HepG2 (cell line): ENCODE results near the gene PRKAG1. TPM values are rescaled to one million over a fixed set of nuclear protein-coding genes. Genes with fewer than 3 reads are reported as not detected.

Experiments used
- ATAC-seq: fragments of 200-7000 bp; cut with Tn5 transposase; 3 replicates; pipeline ENCODE4 v1.9.1; 2020; ENCODE audit warnings: mild to moderate bottlenecking, moderate library complexity
- BruUV-seq: library from RNA; stranded (reverse); fragments of 400-500 nt; replicated peaks from 2 replicates; lab custom pipeline; 2021; lab: Mats Ljungman, UMichigan
- CTCF ChIA-PET: fragments of 300-600 bp; formaldehyde crosslinking; extraction: SDS; loops from one replicate; lab custom pipeline; 2021; ENCODE audit warnings: low total read pairs, inconsistent platforms, low intra/inter-chr PET ratio; lab: Yijun Ruan, JAX
- POLR2A ChIA-PET: fragments of 350-600 bp; sonication (Branson Sonifier 250); formaldehyde crosslinking; loops from one replicate; lab custom pipeline; 2020; ENCODE audit warnings: antibody characterized with exemption, inconsistent platforms; lab: Yijun Ruan, JAX
- DNase-seq: peaks from one replicate; pipeline ENCODE4 v3.0.0-alpha.2; 2015; ENCODE audit warnings: low spot score
- FAIRE-seq: peaks from 3 replicates; lab custom pipeline; 2011; peaks lifted over from hg19 to GRCh38; lab: Jason Lieb, UNC
- H2AFZ ChIP-seq: one replicate; pipeline ENCODE4 v1.6.1; 2011; ENCODE audit warnings: low read length, inconsistent platforms
- H3K27ac ChIP-seq: fragments of 300-600 bp; 3 replicates; pipeline ENCODE4 v1.8.0; 2011; ENCODE audit warnings: mixed run types, mild to moderate bottlenecking, mixed read lengths, low read length, inconsistent platforms; ENCODE audit not compliant: insufficient read depth; ENCODE audit errors: extremely low read length
- H3K27me3 ChIP-seq, 2 experiments: fragments of 200-600 bp in 1 of 2; 2 replicates in 1 of 2; 3 replicates in 1 of 2; pipeline versions ENCODE4 v1.6.0 to v1.8.0; 2011; ENCODE audit warnings: low read length in 2 of 2, mild to moderate bottlenecking in 2 of 2, moderate library complexity in 2 of 2, inconsistent platforms in 1 of 2; ENCODE audit not compliant: insufficient read depth in 2 of 2, control insufficient read depth in 1 of 2
- H3K36me3 ChIP-seq, 2 experiments: fragments of 200-600 bp in 1 of 2; replicated peaks in 1 of 2; 2 replicates in 1 of 2; 3 replicates in 1 of 2; pipeline versions ENCODE4 v1.5.1 to v1.8.0; 2011; ENCODE audit warnings: low read length in 2 of 2, inconsistent platforms in 1 of 2; ENCODE audit not compliant: insufficient read depth in 2 of 2, control insufficient read depth in 1 of 2
- H3K4me1 ChIP-seq: 2 replicates; pipeline ENCODE4 v1.5.1; 2012; ENCODE audit warnings: low read length, inconsistent platforms; ENCODE audit not compliant: insufficient read depth
- H3K4me2 ChIP-seq: 2 replicates; pipeline ENCODE4 v1.6.0; 2011; ENCODE audit warnings: low read depth, low read length, inconsistent platforms
- H3K4me3 ChIP-seq, 3 experiments: fragments of 200-600 bp in 1 of 3; sonication (generic), shearing (Covaris generic) in 1 of 3; replicated peaks in 1 of 3; 2 replicates each; pipeline ENCODE4 v1.5.1; 2011 to 2016; ENCODE audit warnings: low read length in 3 of 3, inconsistent platforms in 2 of 3, low read depth in 2 of 3, mild to moderate bottlenecking in 2 of 3, control low read depth in 1 of 3, mixed read lengths in 1 of 3; ENCODE audit not compliant: insufficient read depth in 1 of 3
- H3K79me2 ChIP-seq: one replicate; pipeline ENCODE4 v1.6.1; 2011; ENCODE audit warnings: low read length, inconsistent platforms; ENCODE audit not compliant: insufficient read depth
- H3K9ac ChIP-seq: 2 replicates; pipeline ENCODE4 v1.6.0; 2011; ENCODE audit warnings: mild to moderate bottlenecking, low read depth, low read length, inconsistent platforms; ENCODE audit not compliant: insufficient read depth
- H3K9me3 ChIP-seq: 2 replicates; pipeline ENCODE4 v1.5.1; 2012; ENCODE audit warnings: mild to moderate bottlenecking, low read length
- H4K20me1 ChIP-seq: 2 replicates; pipeline ENCODE4 v1.6.0; 2011; ENCODE audit warnings: inconsistent platforms, mild to moderate bottlenecking, low read length, moderate library complexity; ENCODE audit not compliant: insufficient read depth
- CREB1 ChIP-seq, 2 experiments: fragments of 450-650 bp in 1 of 2; IDR thresholded peaks; 2 replicates each; pipeline ENCODE4 v1.6.1; 2016 to 2017; ENCODE audit warnings: control low read depth in 1 of 2, mild to moderate bottlenecking in 1 of 2, missing compliant biosample characterization in 1 of 2, missing genetic modification characterization in 1 of 2
- CREBL2 ChIP-seq: sonication (generic); formaldehyde crosslinking; IDR thresholded peaks from 2 replicates; pipeline ENCODE4 v1.8.1; 2023; ENCODE audit warnings: missing genetic modification reagents, mild to moderate bottlenecking, borderline replicate concordance
- HOMEZ ChIP-seq: IDR thresholded peaks from 2 replicates; pipeline ENCODE4 v1.6.1; 2016; ENCODE audit warnings: low read depth
- IKZF4 ChIP-seq: sonication (generic); formaldehyde crosslinking; IDR thresholded peaks from 2 replicates; pipeline ENCODE4 v1.5.1; 2020; ENCODE audit warnings: borderline replicate concordance, mild to moderate bottlenecking, low read depth, missing genetic modification reagents; ENCODE audit errors: not compliant biosample characterization
- IRX3 ChIP-seq: sonication (generic); formaldehyde crosslinking; IDR thresholded peaks from 2 replicates; pipeline ENCODE4 v1.8.1; 2023; ENCODE audit warnings: mild to moderate bottlenecking, low read depth, missing genetic modification reagents, borderline replicate concordance
- MIER3 ChIP-seq: IDR thresholded peaks from 2 replicates; pipeline ENCODE4 v1.6.1; 2016; ENCODE audit warnings: missing compliant biosample characterization, borderline replicate concordance
- MXD3 ChIP-seq: IDR thresholded peaks from 2 replicates; pipeline ENCODE4 v1.6.1; 2016; ENCODE audit warnings: mild to moderate bottlenecking, missing biosample characterization, missing genetic modification reagents
- NRL ChIP-seq: sonication (generic); formaldehyde crosslinking; IDR thresholded peaks from 2 replicates; pipeline ENCODE4 v1.5.0; 2020; ENCODE audit warnings: missing genetic modification reagents, mild to moderate bottlenecking, moderate library complexity, borderline replicate concordance
- RCOR2 ChIP-seq: IDR thresholded peaks from 2 replicates; pipeline ENCODE4 v1.6.1; 2016; ENCODE audit warnings: missing biosample characterization, missing genetic modification reagents
- SMAD3 ChIP-seq: sonication (generic); formaldehyde crosslinking; IDR thresholded peaks from 2 replicates; pipeline ENCODE4 v1.4.0; 2020; ENCODE audit warnings: missing genetic modification reagents
- THAP8 ChIP-seq: sonication (generic); formaldehyde crosslinking; IDR thresholded peaks from 2 replicates; pipeline ENCODE4 v1.5.1; 2020; ENCODE audit warnings: missing genetic modification reagents, mild to moderate bottlenecking, borderline replicate concordance
- TRIM24 ChIP-seq: sonication (generic); formaldehyde crosslinking; IDR thresholded peaks from 2 replicates; pipeline ENCODE4 v1.8.0; 2022; ENCODE audit warnings: mild to moderate bottlenecking, missing genetic modification reagents
- TSC22D2 ChIP-seq: sonication (generic); formaldehyde crosslinking; IDR thresholded peaks from 2 replicates; pipeline ENCODE4 v1.5.1; 2020; ENCODE audit warnings: missing genetic modification reagents, mild to moderate bottlenecking, borderline replicate concordance
- ZNF235 ChIP-seq: sonication (generic); formaldehyde crosslinking; IDR thresholded peaks from 2 replicates; pipeline ENCODE4 v1.8.1; 2023; ENCODE audit warnings: mild to moderate bottlenecking, missing genetic modification reagents, borderline replicate concordance
- ZNF292 ChIP-seq: sonication (generic); formaldehyde crosslinking; IDR thresholded peaks from 2 replicates; pipeline ENCODE4 v1.8.1; 2022; ENCODE audit warnings: mild to moderate bottlenecking, low read depth, missing genetic modification reagents, borderline replicate concordance
- ZNF850 ChIP-seq: sonication (generic); formaldehyde crosslinking; conservative IDR thresholded peaks from 2 replicates; pipeline ENCODE4 v1.9.0; 2021; ENCODE audit warnings: mild to moderate bottlenecking, missing genetic modification reagents
- ZSCAN12 ChIP-seq: sonication (generic); formaldehyde crosslinking; IDR thresholded peaks from 2 replicates; pipeline ENCODE4 v1.9.0; 2021; ENCODE audit warnings: mild to moderate bottlenecking, missing genetic modification reagents
- WGBS: methylation state at CpG from one replicate; pipeline ENCODE4 v1.1.6; 2017; ENCODE audit warnings: low lambda C conversion rate; 5-methylcytosine and 5-hydroxymethylcytosine counted together
- in situ Hi-C: cut with HindIII; loops from 2 replicates; pipeline ENCODE4 v1.10.0; 2017; ENCODE audit warnings: low pct_unique_long_range_greater_than_20kb; ENCODE audit not compliant: extremely low pct_ligation_motif_present
- intact Hi-C: fragments of 100-400 bp; cut with micrococcal nuclease; formaldehyde crosslinking; loops from one replicate; pipeline ENCODE4 v1.10.0; 2022; ENCODE audit not compliant: unreplicated experiment
- polyA plus RNA-seq, 8 experiments: library from polyadenylated mRNA; depleted of rRNA in 3 of 8; stranded (reverse) in 7 of 8; unstranded in 1 of 8; fragments of >200 nt; fragmentation: Illumina TruSeq in 4 of 8; extraction: Trizol in 4 of 8; gene quantifications; 2 replicates each; pipeline versions ENCODE4 v1.2.1 to v1.2.3, GENCODE V29; 2011 to 2016; ENCODE audit warnings: low read depth in 4 of 8, missing spikeins in 1 of 8, mixed read lengths in 1 of 8; ENCODE audit not compliant: insufficient read depth in 1 of 8
- total RNA-seq, 5 experiments: library from RNA; depleted of rRNA; stranded (reverse); fragments of >200 nt; fragmentation: Illumina TruSeq; extraction: Trizol; gene quantifications; 2 replicates each; pipeline ENCODE4 v1.2.3, GENCODE V29; 2016; ENCODE audit warnings: low read depth in 1 of 5

The PRKAG1 gene
- total and polyA plus RNA-seq, 2 of the 13 experiments (the other 11 are each of a cell fraction or from before 2014, with no cell fraction given), result 26.1 to 32.8 TPM

- H3K9me3 ChIP-seq, result no peaks in the 10 kb centered on the region
- H3K9ac ChIP-seq, result no peak overlapping the region
- H4K20me1 ChIP-seq, result peaks cover 59% of the 10 kb centered on the region
- no peak overlapping the region for H3K27ac ChIP-seq
- no peak overlapping the region for H2AFZ ChIP-seq
- no peak for ATAC-seq
- FAIRE-seq, result no peak
- H3K4me3 ChIP-seq, result no peak overlapping the region
- BruUV-seq, result no TSS peak
- in situ Hi-C loops, result no loop called here
- intact Hi-C loops, result no loop called here
- POLR2A ChIA-PET, result no interaction called here
- H3K4me1 ChIP-seq, result peaks cover 42% of the 10 kb centered on the region
- 98% methylated on average over 8 of the region's 10 CpGs for WGBS
- peaks cover 50% of the 10 kb centered on the region for H3K79me2 ChIP-seq
- no peak overlapping the region for H3K4me2 ChIP-seq
- no peak for TF ChIP-seq IKZF4 (CRISPR knock-in tag)
- no peak for TF ChIP-seq RCOR2 (CRISPR knock-in tag)
- no peak for TF ChIP-seq MXD3
- no peak for TF ChIP-seq ZNF292
- TF ChIP-seq SMAD3, result no peak
- H3K36me3 ChIP-seq, result peaks cover 46 to 63% of the 10 kb centered on the region in 2 experiments
- CTCF ChIA-PET, result no interaction called here
- H3K27me3 ChIP-seq, result no peaks in the 10 kb centered on the region; a peak in 1 of 5 replicates
- DNase-seq, result no peak
These were observed 35.9 kb upstream of the PRKAG1 start for GRCh38 chr12:49054524-49054923.

- Histone ChIP-seq H3K9me3 (no peaks in the 10 kb centered on the region), H3K4me3 (no peak overlapping the region), H4K20me1 (peaks cover 56% of the 10 kb centered on the region), H2AFZ (no peak overlapping the region), H3K36me3 (peaks cover 50 to 67% of the 10 kb centered on the region in 2 experiments), H3K27me3 (no peaks in the 10 kb centered on the region; a peak in 1 of 5 replicates), H3K79me2 (peaks cover 46% of the 10 kb centered on the region), H3K9ac (no peak overlapping the region), H3K4me2 (no peak overlapping the region), H3K4me1 (peaks cover 42% of the 10 kb centered on the region), H3K27ac (no peak overlapping the region)
- intact Hi-C loops (no loop called here), in situ Hi-C loops (no loop called here)
- ATAC-seq (no peak), DNase-seq (no peak), FAIRE-seq (no peak)
- ChIA-PET POLR2A (no interaction called here), CTCF (no interaction called here)
- BruUV-seq, result no TSS peak
- 100% methylated on average over 5 of the region's 5 CpGs for WGBS
- TF ChIP-seq CREBL2 (CRISPR knock-in tag) (no peak), ZNF850 (CRISPR knock-in tag) (no peak), ZNF235 (CRISPR knock-in tag) (no peak), ZSCAN12 (CRISPR knock-in tag) (no peak), THAP8 (CRISPR knock-in tag) (no peak), CREB1 (IDR thresholded peaks at IDR 0.05) (no peak), CREB1 (CRISPR knock-in tag; IDR thresholded peaks at IDR 0.05) (no peak), HOMEZ (no peak), TRIM24 (CRISPR knock-in tag) (no peak), NRL (CRISPR knock-in tag) (no peak), MIER3 (no peak), TSC22D2 (CRISPR knock-in tag) (no peak), IRX3 (no peak)
These were observed 35.5 kb upstream of the PRKAG1 start for GRCh38 chr12:49054096-49054495.
